SK-N-SH (cell line): ENCODE data around the gene RAB3B. TPM values are rescaled to one million over a fixed set of nuclear protein-coding genes. Genes with fewer than 3 reads are reported as not detected.

ENCODE experiments used
- CTCF ChIA-PET: fragments of 300-600, 350-600 bp; formaldehyde crosslinking; extraction: SDS; loops from one replicate; lab custom pipeline; 2021; lab: Yijun Ruan, JAX
- POLR2A ChIA-PET: fragments of 350-600 bp; sonication (Branson Sonifier 250); formaldehyde crosslinking; extraction: SDS; loops from one replicate; lab custom pipeline; 2020; ENCODE audit warnings: antibody characterized with exemption, inconsistent platforms; lab: Yijun Ruan, JAX
- DNase-seq: peaks from one replicate; pipeline ENCODE4 v3.0.0; 2012
- H2AFZ ChIP-seq: fragments of 200-600 bp; sonication (generic); 2 replicates; pipeline ENCODE4 v1.8.1; 2016; ENCODE audit warnings: antibody characterized with exemption, mild to moderate bottlenecking, low read depth
- H3F3A ChIP-seq: fragments of 200-600 bp; sonication (generic); replicated peaks from 2 replicates; pipeline ENCODE3; 2016; ENCODE audit warnings: antibody characterized with exemption, mild to moderate bottlenecking; ENCODE audit not compliant: insufficient read depth
- H3K27ac ChIP-seq, 2 experiments: fragments of 200-500 bp in 1 of 2; fragments of 200-600 bp in 1 of 2; sonication (Bioruptor generic) in 1 of 2; sonication (generic), shearing (Covaris generic) in 1 of 2; 2 replicates each; pipeline versions ENCODE4 v1.5.1 to v1.6.1; 2014 to 2016; ENCODE audit warnings: low read depth in 2 of 2, inconsistent platforms in 1 of 2, low read length in 1 of 2, mild to moderate bottlenecking in 1 of 2, mixed read lengths in 1 of 2
- H3K27me3 ChIP-seq: fragments of 200-600 bp; sonication (generic), shearing (Covaris generic); 2 replicates; pipeline ENCODE4 v1.6.1; 2016; ENCODE audit warnings: mixed run types; ENCODE audit not compliant: insufficient read depth
- H3K36me3 ChIP-seq, 2 experiments: fragments of 200-500 bp in 1 of 2; fragments of 200-600 bp in 1 of 2; sonication (Bioruptor generic) in 1 of 2; sonication (generic) in 1 of 2; replicated peaks in 1 of 2; 2 replicates each; pipeline versions ENCODE3 to v1.5.1; 2014 to 2016; ENCODE audit warnings: low read length in 1 of 2, mild to moderate bottlenecking in 1 of 2; ENCODE audit not compliant: insufficient read depth in 2 of 2, control insufficient read depth in 1 of 2
- H3K4me1 ChIP-seq, 2 experiments: fragments of 200-500 bp in 1 of 2; fragments of 200-600 bp in 1 of 2; sonication (Bioruptor generic) in 1 of 2; sonication (generic), shearing (Covaris generic) in 1 of 2; 2 replicates each; pipeline versions ENCODE4 v1.5.1 to v1.6.1; 2014 to 2016; ENCODE audit warnings: low read depth in 1 of 2, low read length in 1 of 2, mixed run types in 1 of 2; ENCODE audit not compliant: insufficient read depth in 2 of 2, control insufficient read depth in 1 of 2
- H3K4me2 ChIP-seq: fragments of 200-600 bp; sonication (generic), shearing (Covaris generic); 2 replicates; pipeline ENCODE4 v1.6.1; 2017; ENCODE audit warnings: mixed run types
- H3K4me3 ChIP-seq, 2 experiments: fragments of 200-500 bp in 1 of 2; fragments of 200-600 bp in 1 of 2; sonication (Bioruptor generic) in 1 of 2; sonication (generic), shearing (Covaris generic) in 1 of 2; 2 replicates each; pipeline versions ENCODE4 v1.5.1 to v1.8.1; 2014 to 2016; ENCODE audit warnings: low read depth in 2 of 2, inconsistent platforms in 1 of 2, low read length in 1 of 2, mild to moderate bottlenecking in 1 of 2, mixed read lengths in 1 of 2, moderate library complexity in 1 of 2
- H3K79me2 ChIP-seq: fragments of 200-600 bp; sonication (generic); 2 replicates; pipeline ENCODE4 v1.8.1; 2017; ENCODE audit warnings: mild to moderate bottlenecking; ENCODE audit not compliant: insufficient read depth
- H3K9ac ChIP-seq: fragments of 200-600 bp; sonication (generic); 2 replicates; pipeline ENCODE4 v1.6.1; 2017; ENCODE audit warnings: mixed run types
- H3K9me2 ChIP-seq: fragments of 200-600 bp; sonication (generic); 2 replicates; pipeline ENCODE4 v1.6.1; 2017; ENCODE audit warnings: mixed run types
- H3K9me3 ChIP-seq: fragments of 200-600 bp; sonication (generic); 2 replicates; pipeline ENCODE4 v1.6.1; 2017; ENCODE audit warnings: mixed run types, mild to moderate bottlenecking, moderate library complexity
- H4K20me1 ChIP-seq: fragments of 200-600 bp; sonication (generic); 2 replicates; pipeline ENCODE4 v1.6.1; 2017; ENCODE audit warnings: mild to moderate bottlenecking, mixed run types; ENCODE audit not compliant: insufficient read depth
- FOSL2 ChIP-seq: IDR thresholded peaks from 2 replicates; pipeline ENCODE4 v1.4.0; 2012; ENCODE audit warnings: low read depth, mild to moderate bottlenecking, moderate library complexity, borderline replicate concordance
- GATA2 ChIP-seq: sonication (generic); formaldehyde crosslinking; IDR thresholded peaks from 2 replicates; pipeline ENCODE4 v1.5.0; 2020; ENCODE audit warnings: mild to moderate bottlenecking, missing genetic modification reagents
- JUND ChIP-seq: IDR thresholded peaks from 2 replicates; pipeline ENCODE4 v1.4.0; 2012
- NFIC ChIP-seq: IDR thresholded peaks from 2 replicates; pipeline ENCODE4 v1.4.0; 2012; ENCODE audit warnings: borderline replicate concordance
- PBX3 ChIP-seq: IDR thresholded peaks from 2 replicates; pipeline ENCODE4; 2012
- REST ChIP-seq: IDR thresholded peaks from 2 replicates; pipeline ENCODE4 v1.6.1; 2012; ENCODE audit warnings: mild to moderate bottlenecking, low read depth, low read length, moderate library complexity
- TCF12 ChIP-seq: IDR thresholded peaks from 2 replicates; pipeline ENCODE4 v1.4.0; 2012
- YY1 ChIP-seq: IDR thresholded peaks from 2 replicates; pipeline ENCODE4 v1.4.0; 2012; ENCODE audit warnings: low read depth, mild to moderate bottlenecking
- WGBS: methylation state at CpG from one replicate; pipeline ENCODE4 v1.1.6; 2017; ENCODE audit warnings: low lambda C conversion rate; 5-methylcytosine and 5-hydroxymethylcytosine counted together
- polyA plus RNA-seq, 3 experiments: library from polyadenylated mRNA; depleted of rRNA; stranded (reverse); fragments of >200 nt; gene quantifications; 2 replicates each; pipeline ENCODE4 v1.2.3, GENCODE V29; 2012
- TF ChIP-seq, protein P1 (sequence below): IDR thresholded peaks from 2 replicates; pipeline ENCODE4 v1.4.0; 2012; ENCODE audit warnings: low read depth

The RAB3B gene
- polyA plus RNA-seq, 1 of the 3 experiments (the other 2 are of a cell fraction), result 10.2 TPM

- H3K4me3 ChIP-seq, result no peak overlapping the region
- TF ChIP-seq GATA2 (CRISPR knock-in tag) (no peak), REST (no peak)
- ChIA-PET POLR2A (no interaction called here), CTCF (no interaction called here)
- WGBS, result 96% methylated on average over 10 of the region's 10 CpGs
- H3K27me3 ChIP-seq, result no peaks in the 10 kb centered on the region
- peaks cover 39% of the 10 kb centered on the region for H3F3A ChIP-seq
- no peaks in the 10 kb centered on the region for H3K9me2 ChIP-seq
- peaks cover 3 to 52% of the 10 kb centered on the region in 2 experiments; a peak in 2 of 4 replicates for H3K4me1 ChIP-seq
- no peak overlapping the region for H3K9ac ChIP-seq
- DNase-seq, result no peak
- H3K79me2 ChIP-seq, result peaks cover 7% of the 10 kb centered on the region; the same call in 1 of the 2 replicates
- no peak overlapping the region for H3K27ac ChIP-seq
- H4K20me1 ChIP-seq, result no peaks in the 10 kb centered on the region
- H3K4me2 ChIP-seq, result no peak overlapping the region
- no peaks in the 10 kb centered on the region for H3K9me3 ChIP-seq
- peaks cover 0 to 16% of the 10 kb centered on the region in 2 experiments for H3K36me3 ChIP-seq
- no peak overlapping the region for H2AFZ ChIP-seq
These were observed 70.8 kb downstream of the RAB3B start for GRCh38 chr1:51919684-51920083.

DNA sequence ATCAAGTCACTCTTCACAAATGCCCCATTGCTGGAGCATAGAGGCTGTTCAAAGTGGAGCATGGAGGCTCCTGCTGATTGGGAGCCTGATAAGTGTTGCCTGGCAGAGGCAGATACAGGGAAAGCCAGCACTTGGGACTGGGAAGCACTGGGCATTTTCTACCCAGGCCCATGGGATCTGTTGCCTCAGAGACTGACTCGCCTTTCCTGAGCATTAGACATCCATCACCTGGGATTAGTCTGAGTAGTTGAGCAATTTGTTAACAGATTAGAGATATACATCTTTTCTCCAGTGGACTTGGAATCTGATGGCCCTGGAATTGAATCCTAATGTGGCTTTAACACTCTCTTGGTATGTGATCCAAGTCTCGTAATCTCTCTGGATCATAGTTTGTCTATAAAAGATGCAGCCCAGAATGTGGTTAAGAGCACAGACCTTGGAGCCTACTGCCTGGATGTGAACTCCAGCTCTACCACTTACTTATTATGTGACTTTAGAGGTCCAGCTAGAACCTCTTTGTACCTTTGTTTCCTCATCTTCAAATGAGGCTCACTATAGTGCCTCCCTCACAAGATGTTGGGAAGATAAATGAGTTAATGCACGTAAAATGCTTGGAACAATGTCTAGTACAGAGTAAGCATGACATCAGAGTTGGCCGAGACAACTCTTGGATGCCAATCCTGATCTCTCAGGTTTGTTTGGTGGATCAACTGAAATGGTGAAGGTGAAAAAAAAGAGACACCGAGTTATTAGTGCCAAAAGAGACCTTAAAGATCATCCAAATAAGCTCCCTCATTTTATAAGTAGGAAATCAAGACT lies 73.7 kb downstream of the RAB3B start:
- 81% methylated on average over 5 of the region's 5 CpGs for WGBS
- no peak overlapping the region for H3K4me2 ChIP-seq
- H3K9me3 ChIP-seq, result no peaks in the 10 kb centered on the region
- ChIA-PET CTCF (no interaction called here), POLR2A (no interaction called here)
- H3K9ac ChIP-seq, result peak overlapping the region; percentile 17; the same call in 1 of the 2 replicates
- H3K9me2 ChIP-seq, result no peaks in the 10 kb centered on the region
- no peaks in the 10 kb centered on the region for H3K27me3 ChIP-seq
- TF ChIP-seq TCF12, result peak; percentile 34
- no peak for TF ChIP-seq YY1
- peak; percentile 85 for TF ChIP-seq PBX3
- peak; percentile 33; the same call in 1 of the 2 replicates for TF ChIP-seq FOSL2
- TF ChIP-seq GATA2 (CRISPR knock-in tag), result peak; percentile 34; the same call in 1 of the 2 replicates
- TF ChIP-seq JUND, result peak; percentile 55
- peak; percentile 21 for TF ChIP-seq NFIC
- TF ChIP-seq, protein P1, sequence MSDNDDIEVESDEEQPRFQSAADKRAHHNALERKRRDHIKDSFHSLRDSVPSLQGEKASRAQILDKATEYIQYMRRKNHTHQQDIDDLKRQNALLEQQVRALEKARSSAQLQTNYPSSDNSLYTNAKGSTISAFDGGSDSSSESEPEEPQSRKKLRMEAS, result no peak
- no peak overlapping the region for H3K4me3 ChIP-seq
- no peaks in the 10 kb centered on the region for H4K20me1 ChIP-seq
- peaks cover under 1 to 42% of the 10 kb centered on the region in 2 experiments; a peak in 2 of 4 replicates for H3K4me1 ChIP-seq
- DNase-seq, result peak; percentile 31
- H3K36me3 ChIP-seq, result peaks cover 0 to 18% of the 10 kb centered on the region in 2 experiments
- peak overlapping the region in 1 of 2 experiments; percentile 79; a peak in 2 of 4 replicates for H3K27ac ChIP-seq
- peaks cover 31% of the 10 kb centered on the region for H3F3A ChIP-seq
- no peak overlapping the region for H2AFZ ChIP-seq
- 0 out of 2 replicates have a peak, but pooled peaks cover 3% of the 10 kb centered on the region for H3K79me2 ChIP-seq
